HG03045 (cell line): Measurements from ENCODE around the gene PNPLA4.

Experiments
- ATAC-seq: cut with Tn5 transposase; IDR thresholded peaks from one replicate; pipeline ENCODE4 v1.9.1; 2021; ENCODE audit warnings: mild to moderate bottlenecking, moderate library complexity; ENCODE audit not compliant: unreplicated experiment

The PNPLA4 gene

DNA sequence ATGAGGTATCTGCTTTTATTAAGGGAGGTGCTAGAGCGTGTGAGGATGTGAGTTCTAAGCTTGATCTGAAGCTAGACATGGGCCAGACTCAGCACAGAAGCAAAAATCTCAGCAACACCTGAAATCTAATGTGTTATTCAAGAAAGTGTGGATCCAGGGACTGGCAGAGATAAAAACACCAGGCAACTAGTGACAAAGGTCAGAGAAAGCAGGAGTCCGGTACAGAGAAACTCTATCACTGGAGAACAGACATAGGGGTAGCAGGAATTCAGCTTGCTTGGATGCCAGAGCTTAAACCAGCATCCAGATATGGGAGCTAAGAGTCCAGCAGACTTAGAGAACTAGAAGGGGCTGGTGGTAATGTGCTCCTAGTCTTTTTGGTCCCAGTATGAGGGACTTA, 50.3 kb downstream of the PNPLA4 start:
- ATAC-seq: no peak

DNA sequence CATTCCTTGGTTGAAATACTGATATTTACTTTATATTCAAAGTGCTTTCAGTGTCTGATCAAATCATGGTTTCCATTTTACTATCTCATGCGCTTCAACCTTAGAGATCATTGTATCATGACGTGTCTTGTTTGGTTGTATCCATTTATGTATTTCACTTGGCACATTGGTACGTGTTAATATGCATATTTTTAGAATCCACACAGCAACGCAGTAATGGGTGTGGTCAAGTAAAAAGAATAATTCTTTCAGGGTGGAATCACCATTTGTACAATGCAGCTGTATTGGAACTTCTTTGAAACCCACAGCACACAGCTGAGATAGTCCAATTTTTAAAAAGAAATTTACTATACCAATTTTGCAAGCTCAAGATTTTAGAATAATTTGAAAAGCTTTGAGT, 55.2 kb downstream of the PNPLA4 start:
- ATAC-seq: no peak

DNA sequence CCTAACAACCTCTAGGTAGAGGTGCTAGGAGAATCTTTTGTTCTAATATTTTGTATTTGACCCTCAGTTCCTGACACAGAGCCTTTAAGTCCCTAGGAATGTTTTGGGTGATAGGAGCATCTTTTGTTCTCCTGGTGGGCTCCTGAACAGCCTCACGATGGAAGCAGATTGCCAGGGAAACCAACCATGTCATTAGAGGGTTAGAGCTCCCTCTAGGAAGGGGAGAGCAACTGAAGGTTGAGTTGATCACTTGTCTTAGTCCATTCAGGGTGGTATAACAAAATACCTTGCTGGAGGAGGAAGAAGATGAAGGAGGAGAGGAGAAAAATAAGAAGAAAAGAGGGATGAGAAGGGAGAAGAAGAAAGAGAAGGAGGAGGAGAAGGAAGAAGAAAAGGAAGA, 75.0 kb downstream of the PNPLA4 start:
- no peak for ATAC-seq
